Mesothelial cell of epicardium (in vitro differentiated cells): Measurements from ENCODE around the gene MARCHF2. TPM values are rescaled to one million over a fixed set of nuclear protein-coding genes. Genes with fewer than 3 reads are reported as not detected.

Source experiments
- DNase-seq, 2 experiments: peaks; one replicate each; pipeline ENCODE4 v3.0.0; 2021; ENCODE audit warnings: low spot score in 2 of 2; ENCODE audit not compliant: unreplicated experiment in 2 of 2
- H3K27ac Mint-ChIP-seq: 2 replicates; pipeline ENCODE4 v1.8.0; 2021; ENCODE audit warnings: mixed read lengths
- H3K27me3 Mint-ChIP-seq: 2 replicates; pipeline ENCODE4 v1.8.0; 2021; ENCODE audit warnings: low read depth, mixed read lengths
- H3K36me3 Mint-ChIP-seq: 2 replicates; pipeline ENCODE4 v1.8.0; 2021; ENCODE audit warnings: mixed read lengths
- H3K4me1 Mint-ChIP-seq: 2 replicates; pipeline ENCODE4 v1.8.0; 2021; ENCODE audit warnings: mixed read lengths
- H3K4me3 Mint-ChIP-seq: 2 replicates; pipeline ENCODE4 v1.8.0; 2021; ENCODE audit warnings: mild to moderate bottlenecking, moderate library complexity, mixed read lengths
- H3K9me3 Mint-ChIP-seq: 2 replicates; pipeline ENCODE4 v1.8.0; 2021; ENCODE audit warnings: mixed read lengths
- CTCF ChIP-seq: fragments of 200-600 bp; sonication (generic); IDR thresholded peaks from one replicate; pipeline ENCODE4 v1.5.0; 2021; ENCODE audit warnings: antibody characterized with exemption; ENCODE audit not compliant: unreplicated experiment
- total RNA-seq: library from RNA; stranded (reverse); gene quantifications from 3 replicates; pipeline ENCODE4 v1.2.1, GENCODE V29; 2021

Gene MARCHF2
- total RNA-seq, 1 donor from 2014 or later = 21.4 TPM

DNA sequence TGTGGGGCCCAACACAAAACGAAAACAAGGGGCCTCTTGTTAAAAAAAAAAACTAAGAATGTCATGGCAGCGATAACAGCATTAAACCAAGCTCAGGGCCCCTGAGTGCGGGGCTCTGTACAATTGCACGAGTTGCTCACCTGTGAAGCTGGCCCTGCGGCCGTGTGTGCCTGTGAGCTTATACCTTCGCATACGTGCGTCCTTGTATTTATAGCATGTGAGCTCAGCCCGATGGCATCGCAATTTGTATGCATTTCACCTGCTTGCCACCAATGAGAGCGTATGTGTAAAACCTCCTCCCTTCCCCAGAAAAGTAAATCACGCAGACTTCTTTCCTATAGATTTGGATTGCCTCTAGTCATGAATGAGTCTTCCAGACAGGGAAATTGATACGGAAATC lies 48.8 kb downstream of the MARCHF2 start:
- no peak for TF ChIP-seq CTCF

DNA sequence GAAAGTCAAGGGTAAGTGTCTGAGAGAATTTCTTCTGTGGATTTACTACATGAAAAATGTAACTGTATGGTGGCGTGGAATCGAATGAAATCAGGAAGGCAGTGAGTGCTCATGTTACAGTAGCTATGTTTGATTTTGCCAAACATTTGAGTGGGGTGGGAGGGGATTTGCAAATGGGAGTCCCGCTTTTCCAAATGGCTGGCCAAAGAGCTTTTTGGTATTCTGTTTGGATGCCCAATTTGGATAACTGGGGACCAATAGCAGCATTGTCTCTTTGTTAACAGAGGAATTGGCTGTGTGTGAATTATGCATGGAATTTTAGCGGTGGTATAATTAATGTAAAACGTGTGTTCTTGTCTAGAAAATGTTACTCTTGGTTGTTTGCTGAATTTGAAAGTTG lies 49.5 kb downstream of the MARCHF2 start:
- no peak for DNase-seq
- peak overlapping the region; percentile 78 for H3K27ac Mint-ChIP-seq
- H3K4me1 Mint-ChIP-seq = peaks cover 56% of the 10 kb centered on the region

More for the DNA sequence above, 48.8 kb downstream of the MARCHF2 start:
- Mint-ChIP-seq H3K4me1 (peaks cover 62% of the 10 kb centered on the region), H3K9me3 (no peaks in the 10 kb centered on the region), H3K4me3 (no peak overlapping the region), H3K27ac (peak overlapping the region; percentile 78), H3K36me3 (peaks cover 24% of the 10 kb centered on the region), H3K27me3 (no peaks in the 10 kb centered on the region)
- DNase-seq = no peak

GRCh38 chr19:8463365-8463764 lies 50.3 kb downstream of the MARCHF2 start:
- no peak for TF ChIP-seq CTCF
- Mint-ChIP-seq H3K27me3 (no peaks in the 10 kb centered on the region), H3K36me3 (peaks cover 36% of the 10 kb centered on the region), H3K4me1 (peaks cover 48% of the 10 kb centered on the region), H3K9me3 (no peaks in the 10 kb centered on the region), H3K27ac (peak overlapping the region; percentile 54), H3K4me3 (no peak overlapping the region)
- no peak for DNase-seq

More for the DNA sequence above, 49.5 kb downstream of the MARCHF2 start:
- no peaks in the 10 kb centered on the region for H3K27me3 Mint-ChIP-seq
- no peak overlapping the region for H3K4me3 Mint-ChIP-seq
- H3K36me3 Mint-ChIP-seq = peaks cover 30% of the 10 kb centered on the region
- H3K9me3 Mint-ChIP-seq = no peaks in the 10 kb centered on the region
- TF ChIP-seq CTCF = no peak

- Mint-ChIP-seq H3K27ac (no peak overlapping the region), H3K27me3 (no peaks in the 10 kb centered on the region)
Measured at GRCh38 chr19:8466018-8466417, 52.9 kb downstream of the MARCHF2 start.

GRCh38 chr19:8468124-8468523 lies 55.0 kb downstream of the MARCHF2 start:
- Mint-ChIP-seq H3K4me3 (no peak overlapping the region), H3K27ac (no peak overlapping the region), H3K27me3 (no peaks in the 10 kb centered on the region), H3K4me1 (peaks cover 10% of the 10 kb centered on the region), H3K36me3 (peaks cover 63% of the 10 kb centered on the region), H3K9me3 (no peaks in the 10 kb centered on the region)
- TF ChIP-seq CTCF = no peak
- DNase-seq = no peak

More at GRCh38 chr19:8466018-8466417, 52.9 kb downstream of the MARCHF2 start:
- Mint-ChIP-seq H3K9me3 (no peaks in the 10 kb centered on the region), H3K36me3 (peaks cover 57% of the 10 kb centered on the region), H3K4me1 (peaks cover 28% of the 10 kb centered on the region), H3K4me3 (no peak overlapping the region)
- DNase-seq = no peak
- no peak for TF ChIP-seq CTCF
